ENCODE results near the gene EHD4.

EHD4 gene

DNA sequence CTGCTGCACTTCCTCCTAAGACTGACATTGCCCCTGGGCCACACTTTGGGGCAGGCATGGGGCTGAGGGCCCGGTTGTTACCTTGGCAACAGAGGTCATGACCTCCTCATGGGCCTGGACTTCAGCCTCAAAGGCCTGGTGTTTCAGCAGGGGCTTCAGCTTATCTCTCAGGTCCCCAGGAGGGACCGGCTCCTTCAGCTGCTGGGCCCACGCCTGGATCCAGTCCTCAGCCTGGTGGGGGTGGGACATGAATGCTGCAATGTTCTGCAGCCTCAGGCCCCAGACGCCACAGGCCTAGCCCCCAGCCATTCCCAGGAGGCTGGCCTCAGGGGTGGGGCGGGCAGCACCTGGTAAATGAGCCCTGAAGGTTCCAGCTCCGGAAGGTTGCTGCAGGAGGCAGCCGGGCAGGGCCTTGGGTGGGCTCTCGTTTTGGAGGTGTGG is 106.1 kb downstream of the EHD4 start:
- ChIA-PET POLR2A (no interaction called here), CTCF (interaction anchor here (0.8 to 1.9 kb wide), 2 partner anchors 33 to 55 kb away, joined by 3 to 4 read pairs; no protein-coding TSS in a partner anchor)
- TF ChIP-seq, protein P1, sequence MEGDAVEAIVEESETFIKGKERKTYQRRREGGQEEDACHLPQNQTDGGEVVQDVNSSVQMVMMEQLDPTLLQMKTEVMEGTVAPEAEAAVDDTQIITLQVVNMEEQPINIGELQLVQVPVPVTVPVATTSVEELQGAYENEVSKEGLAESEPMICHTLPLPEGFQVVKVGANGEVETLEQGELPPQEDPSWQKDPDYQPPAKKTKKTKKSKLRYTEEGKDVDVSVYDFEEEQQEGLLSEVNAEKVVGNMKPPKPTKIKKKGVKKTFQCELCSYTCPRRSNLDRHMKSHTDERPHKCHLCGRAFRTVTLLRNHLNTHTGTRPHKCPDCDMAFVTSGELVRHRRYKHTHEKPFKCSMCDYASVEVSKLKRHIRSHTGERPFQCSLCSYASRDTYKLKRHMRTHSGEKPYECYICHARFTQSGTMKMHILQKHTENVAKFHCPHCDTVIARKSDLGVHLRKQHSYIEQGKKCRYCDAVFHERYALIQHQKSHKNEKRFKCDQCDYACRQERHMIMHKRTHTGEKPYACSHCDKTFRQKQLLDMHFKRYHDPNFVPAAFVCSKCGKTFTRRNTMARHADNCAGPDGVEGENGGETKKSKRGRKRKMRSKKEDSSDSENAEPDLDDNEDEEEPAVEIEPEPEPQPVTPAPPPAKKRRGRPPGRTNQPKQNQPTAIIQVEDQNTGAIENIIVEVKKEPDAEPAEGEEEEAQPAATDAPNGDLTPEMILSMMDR (IDR thresholded peaks at IDR 0.05; ENCODE audit: insufficient read depth, low read length, missing control alignments) = no peak

DNA sequence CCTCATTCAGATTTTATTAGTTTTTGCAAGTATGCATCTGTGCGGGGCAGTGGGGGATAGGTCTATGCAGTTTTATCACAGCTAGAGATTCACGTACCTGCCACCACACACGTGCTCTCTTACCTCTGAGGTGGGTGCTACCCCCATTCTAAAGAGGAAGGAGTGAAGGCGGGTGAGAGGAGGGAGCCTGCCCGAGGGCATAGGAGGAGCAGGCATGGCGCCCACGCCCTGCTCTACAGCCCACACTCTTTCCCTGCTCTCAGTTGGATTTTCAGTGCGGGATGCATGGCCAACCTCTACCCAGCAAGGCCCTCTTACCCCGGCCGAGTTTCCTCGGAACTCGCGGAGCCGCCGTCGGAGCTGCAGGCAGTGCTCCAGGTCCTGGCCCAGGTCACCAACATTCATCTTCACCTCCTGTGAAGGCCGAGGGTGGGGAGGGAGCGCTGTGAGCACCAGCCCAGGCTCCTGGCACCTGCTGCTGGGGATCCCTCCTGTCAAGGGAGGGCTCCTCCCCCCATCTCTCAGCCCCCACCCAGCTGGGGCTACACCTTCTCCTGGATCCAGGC is 106.8 kb downstream of the EHD4 start:
- CTCF ChIA-PET = interaction anchor here (1.9 to 2.3 kb wide), 2 partner anchors 34 to 39 kb away, joined by 3 to 5 read pairs; no protein-coding TSS in a partner anchor
- no peak for DNase-seq (ENCODE audit: low read depth, low spot score)
- TF ChIP-seq, protein P1 (IDR thresholded peaks at IDR 0.05; ENCODE audit: insufficient read depth, low read length, missing control alignments) = no peak
- POLR2A ChIA-PET = no interaction called here
- H3K4me3 ChIP-seq (ENCODE audit: low read depth, low read length) = no peak overlapping the region

More for the DNA sequence above, 106.1 kb downstream of the EHD4 start:
- DNase-seq (ENCODE audit: low read depth, low spot score) = no peak
- no peak overlapping the region for H3K4me3 ChIP-seq (ENCODE audit: low read depth, low read length)

DNA sequence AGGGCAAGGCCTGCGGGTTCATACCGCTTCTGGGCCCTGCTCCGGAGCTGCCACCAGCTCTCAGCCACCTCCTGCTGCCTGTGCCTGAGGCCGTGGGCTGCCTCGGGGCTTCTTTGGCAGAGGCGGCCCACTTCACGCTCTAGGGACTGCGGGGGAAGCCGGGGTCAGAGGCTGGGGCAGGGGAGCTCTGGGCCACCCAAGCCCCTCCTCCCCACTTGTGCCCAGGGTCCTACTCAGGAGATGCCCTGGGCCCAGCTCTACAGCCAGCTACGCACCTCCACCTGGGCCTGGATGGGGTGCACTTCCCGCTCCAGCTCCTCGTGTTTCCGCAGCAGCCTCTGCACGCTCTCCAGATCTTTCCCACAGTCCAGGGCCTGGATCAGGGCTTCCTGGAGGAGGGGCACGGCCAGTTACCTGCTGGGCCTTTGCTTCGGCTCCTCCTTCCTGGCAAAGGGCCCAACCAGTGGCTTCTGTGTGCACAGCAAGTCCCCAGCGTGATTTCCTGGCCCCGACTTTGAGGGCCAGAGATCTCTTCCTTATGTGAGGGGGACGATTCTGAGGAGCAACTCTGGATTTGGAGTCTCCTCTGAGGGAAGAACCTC is 109.7 kb downstream of the EHD4 start:
- DNase-seq (ENCODE audit: low read depth, low spot score) = no peak
- POLR2A ChIA-PET = no interaction called here
- TF ChIP-seq, protein P1 (IDR thresholded peaks at IDR 0.05; ENCODE audit: insufficient read depth, low read length, missing control alignments) = no peak
- H3K4me3 ChIP-seq (ENCODE audit: low read depth, low read length) = no peak overlapping the region
- CTCF ChIA-PET = interaction anchor here (1.3 to 1.6 kb wide), 2 partner anchors 8 to 90 kb away, joined by 3 to 7 read pairs; no protein-coding TSS in a partner anchor

DNA sequence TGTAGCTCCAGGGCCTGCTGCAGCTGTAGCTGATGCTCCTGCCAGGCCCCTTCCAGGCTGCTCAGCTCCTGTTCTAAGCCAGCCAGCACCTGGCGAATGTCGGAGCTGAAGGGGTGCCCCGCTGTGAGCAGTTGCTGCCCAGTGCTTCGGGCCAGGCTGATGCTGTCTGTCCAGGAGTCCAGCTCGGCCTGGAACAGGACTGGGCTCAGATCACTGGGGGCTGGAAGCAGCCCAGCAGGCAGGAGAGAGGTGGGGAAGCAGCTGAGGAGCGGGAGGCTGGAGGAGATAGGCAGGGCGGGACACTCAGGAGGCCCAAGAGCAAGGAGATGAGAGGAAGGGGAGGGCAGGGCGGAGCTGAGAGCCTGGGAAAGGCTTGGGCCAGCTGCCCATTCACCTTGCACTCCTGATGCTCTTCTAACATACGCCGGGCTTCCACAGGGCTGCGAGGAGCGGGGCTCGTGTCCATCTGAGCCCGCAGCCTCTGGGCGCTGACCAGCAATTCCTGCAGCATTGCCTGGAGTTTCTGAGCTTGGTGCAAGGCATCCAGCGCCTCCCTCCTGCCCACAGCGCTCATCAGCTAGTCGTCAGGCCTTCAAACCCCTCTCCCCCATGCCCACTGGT is 110.5 kb downstream of the EHD4 start:
- TF ChIP-seq, protein P1 (IDR thresholded peaks at IDR 0.05; ENCODE audit: insufficient read depth, low read length, missing control alignments) = no peak
- CTCF ChIA-PET = interaction anchor here (1.0 to 1.6 kb wide), 2 partner anchors 8 to 40 kb away, joined by 3 to 7 read pairs; no protein-coding TSS in a partner anchor
- POLR2A ChIA-PET = no interaction called here
- H3K4me3 ChIP-seq (ENCODE audit: low read depth, low read length) = no peak overlapping the region
- no peak for DNase-seq (ENCODE audit: low read depth, low spot score)

DNA sequence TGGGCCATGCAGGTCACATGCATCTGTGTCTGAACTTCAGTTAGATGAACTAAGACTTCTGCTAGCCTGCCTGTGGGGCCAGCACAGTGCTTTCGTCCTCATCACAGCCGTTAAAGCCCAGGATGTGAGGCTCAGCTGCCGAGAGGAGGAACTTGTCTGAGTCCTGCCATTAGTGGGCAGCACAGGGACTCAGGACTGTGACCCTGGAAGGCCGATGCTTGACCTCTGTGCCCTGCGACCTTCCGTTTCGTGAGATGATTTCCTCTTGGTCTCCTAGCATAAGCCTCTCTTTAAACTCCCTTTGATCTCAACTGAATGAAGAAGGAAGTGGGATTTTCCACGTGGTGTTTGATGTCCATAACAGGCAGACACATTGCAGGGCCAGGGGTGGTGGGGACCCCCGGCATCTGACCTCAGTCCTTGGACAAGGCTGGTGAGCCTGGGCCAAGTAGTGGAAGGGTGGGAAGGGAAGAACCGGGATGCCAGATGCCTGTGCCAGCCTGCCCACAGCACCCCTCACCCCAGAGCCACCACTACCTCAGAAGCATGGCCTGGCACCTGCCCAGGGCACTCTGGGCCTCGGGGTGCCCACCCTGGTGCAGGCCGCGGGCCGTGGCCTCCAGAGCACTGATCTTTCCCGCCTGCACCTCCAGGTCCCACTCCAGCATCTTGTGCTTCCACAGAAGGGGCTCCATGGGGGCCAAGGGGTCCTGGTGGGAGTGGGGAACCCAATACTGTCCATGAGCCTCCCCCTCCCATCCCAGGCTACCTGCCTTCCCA is 112.1 kb downstream of the EHD4 start:
- TF ChIP-seq, protein P1 (IDR thresholded peaks at IDR 0.05; ENCODE audit: insufficient read depth, low read length, missing control alignments) = no peak
- CTCF ChIA-PET = interaction anchor here (0.6 to 1.7 kb wide), 2 partner anchors 9 to 10 kb away, joined by 3 to 4 read pairs; no protein-coding TSS in a partner anchor

More for the DNA sequence above, 112.1 kb downstream of the EHD4 start:
- POLR2A ChIA-PET = no interaction called here
- no peak for DNase-seq (ENCODE audit: low read depth, low spot score)
- no peak overlapping the region for H3K4me3 ChIP-seq (ENCODE audit: low read depth, low read length)
